Upper lobe of right lung (tissue), 1 donor: ENCODE measurements around the gene VSIG10L2. TPM values are rescaled to one million over a fixed set of nuclear protein-coding genes. Genes with fewer than 3 reads are reported as not detected.

ENCODE experiments used
- ATAC-seq: fragments of 200-7000 bp; cut with Tn5 transposase; one replicate; pipeline ENCODE4 v1.9.1; 2020; ENCODE audit warnings: mild to moderate bottlenecking, moderate library complexity
- DNase-seq: peaks from one replicate; pipeline ENCODE4 v3.0.0-alpha.2; 2020
- H3K27ac ChIP-seq: fragments of 200-600 bp; one replicate; pipeline ENCODE4 v1.8.0; 2022
- H3K27me3 ChIP-seq: fragments of 200-600 bp; one replicate; pipeline ENCODE4 v1.8.0; 2022; ENCODE audit warnings: mild to moderate bottlenecking
- H3K36me3 ChIP-seq: fragments of 200-600 bp; one replicate; pipeline ENCODE4 v1.8.0; 2022
- H3K4me1 ChIP-seq: fragments of 200-600 bp; one replicate; pipeline ENCODE4 v1.8.0; 2022
- H3K4me3 ChIP-seq: fragments of 200-600 bp; one replicate; pipeline ENCODE4 v1.8.0; 2022; ENCODE audit warnings: mild to moderate bottlenecking
- H3K9me3 ChIP-seq: fragments of 200-600 bp; one replicate; pipeline ENCODE4 v1.8.0; 2022
- CTCF ChIP-seq: fragments of 200-600 bp; IDR thresholded peaks from one replicate; pipeline ENCODE4 v1.8.0; 2022; ENCODE audit warnings: antibody characterized with exemption
- intact Hi-C: fragments of 100-400 bp; cut with DNase I; formaldehyde crosslinking; loops from one replicate; pipeline ENCODE4 v1.11.0; 2022
- total RNA-seq: library from RNA; stranded (reverse); fragmentation: NEBNext Ultra II Directional; extraction: Animal tissue kit (Norgen Biotek cat#: 25700); gene quantifications from one replicate; pipeline ENCODE4 v1.2.1, GENCODE V29; 2021
- donor health status: DM: no; HTN: yes; CAD: no; lungs with severe emphysema.

The VSIG10L2 gene
- total RNA-seq, 1 donor from 2014 or later: not detected

DNA sequence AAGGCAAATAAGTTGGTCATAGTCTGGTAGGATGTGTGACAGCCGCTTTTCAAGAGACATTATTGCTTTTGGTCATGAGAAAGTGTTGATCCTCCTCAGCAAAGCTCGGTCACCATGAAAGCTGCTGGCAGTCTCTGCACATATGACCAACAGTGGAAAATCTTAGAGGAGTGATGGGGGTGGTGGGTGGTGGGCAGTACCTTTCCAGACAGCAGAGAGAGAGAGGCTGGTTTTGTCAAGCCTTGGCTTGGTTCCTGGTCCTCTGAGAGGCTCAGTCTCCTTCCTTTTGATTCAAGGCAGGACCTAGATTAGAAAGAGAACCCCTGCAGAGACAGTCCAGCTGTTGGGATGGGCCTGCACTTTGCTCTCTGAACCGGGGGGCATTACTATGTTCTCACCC lies 20.0 kb upstream of the VSIG10L2 start:
- no peaks in the 10 kb centered on the region for H3K36me3 ChIP-seq
- intact Hi-C loops: no loop called here
- ATAC-seq: no peak

GRCh38 chr11:125926682-125927081 lies 19.2 kb upstream of the VSIG10L2 start:
- Histone ChIP-seq H3K36me3 (no peaks in the 10 kb centered on the region), H3K27me3 (no peaks in the 10 kb centered on the region), H3K4me3 (no peak overlapping the region), H3K9me3 (no peaks in the 10 kb centered on the region), H3K4me1 (no peaks in the 10 kb centered on the region), H3K27ac (no peak overlapping the region)
- intact Hi-C loops: no loop called here
- no peak for ATAC-seq
- DNase-seq: peak; percentile 35
- no peak for TF ChIP-seq CTCF

More for the DNA sequence above, 20.0 kb upstream of the VSIG10L2 start:
- Histone ChIP-seq H3K27me3 (no peaks in the 10 kb centered on the region), H3K4me1 (no peaks in the 10 kb centered on the region), H3K27ac (no peak overlapping the region), H3K9me3 (no peaks in the 10 kb centered on the region), H3K4me3 (no peak overlapping the region)
- no peak for DNase-seq
- TF ChIP-seq CTCF: no peak

DNA sequence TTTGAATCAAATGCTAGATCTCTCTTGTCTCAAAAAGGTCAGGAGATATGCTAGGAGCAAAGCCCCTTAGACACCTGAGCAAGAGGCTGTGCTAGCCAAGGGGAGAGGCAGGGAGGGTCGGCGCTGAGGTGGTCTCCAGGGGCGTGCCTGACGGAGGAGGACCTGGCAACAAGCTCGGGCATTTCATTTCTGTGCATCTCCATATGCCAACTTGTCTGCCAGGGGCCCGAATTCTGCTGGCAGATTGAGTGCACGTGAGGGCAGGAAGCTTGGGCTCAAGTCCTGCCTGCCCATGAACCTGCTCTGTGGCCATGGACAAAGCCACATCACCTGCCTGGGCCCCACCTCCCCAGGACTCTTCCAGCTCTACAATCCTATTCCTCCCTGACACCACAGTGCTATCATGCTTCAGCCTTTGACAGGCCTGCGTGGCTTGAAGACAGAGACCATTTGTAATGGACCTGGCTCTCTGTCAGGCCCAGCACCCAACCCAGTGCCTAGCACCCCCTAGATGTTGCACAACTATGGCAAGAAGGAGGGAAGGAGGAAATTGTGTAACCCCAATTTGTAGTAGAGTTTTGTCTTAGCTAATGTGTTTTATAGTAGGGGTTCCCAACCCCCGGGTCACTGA lies 16.3 kb upstream of the VSIG10L2 start:
- Histone ChIP-seq H3K27ac (no peak overlapping the region), H3K4me3 (no peak overlapping the region), H3K36me3 (no peaks in the 10 kb centered on the region), H3K4me1 (no peaks in the 10 kb centered on the region), H3K27me3 (no peaks in the 10 kb centered on the region), H3K9me3 (no peaks in the 10 kb centered on the region)
- ATAC-seq (no peak), DNase-seq (peak; percentile 58)
- no peak for TF ChIP-seq CTCF
- intact Hi-C loops: no loop called here

- no peaks in the 10 kb centered on the region for H3K27me3 ChIP-seq
- H3K36me3 ChIP-seq: no peaks in the 10 kb centered on the region
- no peak overlapping the region for H3K4me3 ChIP-seq
- H3K27ac ChIP-seq: no peak overlapping the region
- ATAC-seq: no peak
- no peak for TF ChIP-seq CTCF
- DNase-seq: no peak
- intact Hi-C loops: no loop called here
- no peaks in the 10 kb centered on the region for H3K4me1 ChIP-seq
- H3K9me3 ChIP-seq: no peaks in the 10 kb centered on the region
Measured at GRCh38 chr11:125930076-125930450, 15.8 kb upstream of the VSIG10L2 start.

DNA sequence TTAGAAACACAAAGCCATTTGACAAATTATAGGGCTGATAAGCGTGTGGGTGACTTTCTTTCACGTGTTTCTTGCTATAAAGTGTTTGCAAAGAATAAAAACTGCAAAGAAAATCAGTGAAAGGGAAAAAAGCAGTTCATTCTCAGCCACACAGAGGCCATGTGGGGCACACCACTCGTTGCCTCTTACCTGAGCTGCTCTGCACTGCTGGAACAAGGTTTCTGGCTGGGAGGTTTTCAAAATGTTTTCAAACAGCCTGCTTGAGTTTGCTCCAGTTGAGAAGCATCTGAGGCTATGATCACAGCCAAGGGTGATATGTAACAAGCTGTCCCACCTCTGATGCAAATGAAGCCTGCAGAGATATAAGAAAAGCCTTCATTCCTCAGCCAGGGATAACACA lies 14.7 kb upstream of the VSIG10L2 start:
- intact Hi-C loops: no loop called here
- no peak for DNase-seq

More for the DNA sequence above, 14.7 kb upstream of the VSIG10L2 start:
- ATAC-seq: no peak
- TF ChIP-seq CTCF: no peak
- H3K27ac ChIP-seq: no peak overlapping the region
- no peak overlapping the region for H3K4me3 ChIP-seq
- H3K4me1 ChIP-seq: no peaks in the 10 kb centered on the region
- H3K27me3 ChIP-seq: no peaks in the 10 kb centered on the region
- no peaks in the 10 kb centered on the region for H3K9me3 ChIP-seq
- no peaks in the 10 kb centered on the region for H3K36me3 ChIP-seq
